ENCODE data around the gene SPATA13.

DNA sequence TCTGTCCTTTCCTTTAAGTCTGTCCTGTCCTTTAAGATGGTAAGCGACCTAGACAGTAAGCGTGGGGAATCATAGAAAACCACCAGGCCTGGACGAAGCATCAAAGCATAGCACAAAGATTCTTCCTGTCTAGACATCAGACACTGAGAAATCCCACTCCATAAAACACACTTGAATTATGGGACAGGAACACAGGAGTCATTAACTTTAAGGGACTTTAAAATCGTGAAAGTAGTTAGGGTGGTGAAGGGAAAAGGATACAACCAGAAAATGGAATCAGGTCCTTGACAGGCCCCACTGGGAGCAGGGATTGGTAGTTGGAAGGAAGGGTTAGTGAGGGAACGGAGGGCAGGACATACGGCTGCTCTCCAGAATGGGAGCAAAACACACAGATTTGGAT, 117.2 kb downstream of the SPATA13 start:
- TF ChIP-seq, protein P1, sequence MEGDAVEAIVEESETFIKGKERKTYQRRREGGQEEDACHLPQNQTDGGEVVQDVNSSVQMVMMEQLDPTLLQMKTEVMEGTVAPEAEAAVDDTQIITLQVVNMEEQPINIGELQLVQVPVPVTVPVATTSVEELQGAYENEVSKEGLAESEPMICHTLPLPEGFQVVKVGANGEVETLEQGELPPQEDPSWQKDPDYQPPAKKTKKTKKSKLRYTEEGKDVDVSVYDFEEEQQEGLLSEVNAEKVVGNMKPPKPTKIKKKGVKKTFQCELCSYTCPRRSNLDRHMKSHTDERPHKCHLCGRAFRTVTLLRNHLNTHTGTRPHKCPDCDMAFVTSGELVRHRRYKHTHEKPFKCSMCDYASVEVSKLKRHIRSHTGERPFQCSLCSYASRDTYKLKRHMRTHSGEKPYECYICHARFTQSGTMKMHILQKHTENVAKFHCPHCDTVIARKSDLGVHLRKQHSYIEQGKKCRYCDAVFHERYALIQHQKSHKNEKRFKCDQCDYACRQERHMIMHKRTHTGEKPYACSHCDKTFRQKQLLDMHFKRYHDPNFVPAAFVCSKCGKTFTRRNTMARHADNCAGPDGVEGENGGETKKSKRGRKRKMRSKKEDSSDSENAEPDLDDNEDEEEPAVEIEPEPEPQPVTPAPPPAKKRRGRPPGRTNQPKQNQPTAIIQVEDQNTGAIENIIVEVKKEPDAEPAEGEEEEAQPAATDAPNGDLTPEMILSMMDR (IDR thresholded peaks at IDR 0.05 in 2 of 3, conservative IDR thresholded peaks at IDR 0.05 in 1 of 3; ENCODE audit: control insufficient read depth in 2 of 3, extremely low read depth in 1 of 3, insufficient read depth in 1 of 3, low read depth in 3 of 3, low read length in 3 of 3) = no peak
- TF ChIP-seq LARP7 (IDR thresholded peaks at IDR 0.05) = no peak
- TF ChIP-seq CHD2 (IDR thresholded peaks at IDR 0.05; ENCODE audit: borderline replicate concordance, low read depth, low read length) = no peak
- TF ChIP-seq TBL1XR1 (IDR thresholded peaks at IDR 0.05; ENCODE audit: low read depth, low read length) = no peak
- no peak for TF ChIP-seq JUNB (IDR thresholded peaks at IDR 0.05)
- TF ChIP-seq, protein P2, sequence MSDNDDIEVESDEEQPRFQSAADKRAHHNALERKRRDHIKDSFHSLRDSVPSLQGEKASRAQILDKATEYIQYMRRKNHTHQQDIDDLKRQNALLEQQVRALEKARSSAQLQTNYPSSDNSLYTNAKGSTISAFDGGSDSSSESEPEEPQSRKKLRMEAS (IDR thresholded peaks at IDR 0.05; ENCODE audit: low read depth, low read length) = no peak

Data from GM12878 (cell line).